Epithelial cell of proximal tubule (primary cell): Measurements from ENCODE around the gene ATF7. TPM values are rescaled to one million over a fixed set of nuclear protein-coding genes. Genes with fewer than 3 reads are reported as not detected.

Experiments
- DNase-seq: peaks from one replicate; pipeline ENCODE4 v3.0.0-alpha.2; 2011; ENCODE audit warnings: low read depth
- H3K4me3 ChIP-seq: 2 replicates; pipeline ENCODE4 v1.5.1; 2011; ENCODE audit warnings: low read depth, mild to moderate bottlenecking, low read length
- CTCF ChIP-seq: conservative IDR thresholded peaks from 2 replicates; pipeline ENCODE4 v1.5.1; 2012; ENCODE audit warnings: low read depth, mild to moderate bottlenecking, low read length
- total RNA-seq: library from RNA; depleted of rRNA; stranded (reverse); fragments of >200 nt; gene quantifications from 2 replicates; pipeline ENCODE4 v1.2.3, GENCODE V29; 2015

The ATF7 gene
- total RNA-seq, 1 donor from 2014 or later: 9.2 TPM

- no peak for TF ChIP-seq CTCF
- no peak overlapping the region for H3K4me3 ChIP-seq
- no peak for DNase-seq
Observed at GRCh38 chr12:53592426-53592825, 33.8 kb downstream of the ATF7 start.

- no peak for TF ChIP-seq CTCF
- H3K4me3 ChIP-seq: no peak overlapping the region
- DNase-seq: no peak
Observed at GRCh38 chr12:53591301-53592206, 34.6 kb downstream of the ATF7 start.

- H3K4me3 ChIP-seq: no peak overlapping the region
- DNase-seq: no peak
- no peak for TF ChIP-seq CTCF
Observed at GRCh38 chr12:53590652-53591051, 35.5 kb downstream of the ATF7 start.

- H3K4me3 ChIP-seq: no peak overlapping the region
- no peak for DNase-seq
- no peak for TF ChIP-seq CTCF
Observed at GRCh38 chr12:53589915-53590314, 36.3 kb downstream of the ATF7 start.

- DNase-seq: no peak
- H3K4me3 ChIP-seq: no peak overlapping the region
Observed at GRCh38 chr12:53589423-53589822, 36.8 kb downstream of the ATF7 start.

GRCh38 chr12:53588123-53588522 lies 38.1 kb downstream of the ATF7 start:
- H3K4me3 ChIP-seq: no peak overlapping the region
- DNase-seq: no peak
- TF ChIP-seq CTCF: no peak

More at GRCh38 chr12:53589423-53589822, 36.8 kb downstream of the ATF7 start:
- no peak for TF ChIP-seq CTCF

GRCh38 chr12:53586745-53587144 lies 39.4 kb downstream of the ATF7 start:
- DNase-seq: no peak
- TF ChIP-seq CTCF: no peak

More at GRCh38 chr12:53586745-53587144, 39.4 kb downstream of the ATF7 start:
- no peak overlapping the region for H3K4me3 ChIP-seq
